ENCODE measurements around the gene MYMX.

The MYMX gene

GRCh38 chr6:44260451-44261297 is 43.9 kb downstream of the MYMX start:
- H3K4me1 Mint-ChIP-seq: peaks cover 52% of the 10 kb centered on the region
- H3K27ac Mint-ChIP-seq: peak overlapping the region; percentile 100
- ATAC-seq (ENCODE audit: low read depth) (no peak), DNase-seq (ENCODE audit: low spot score in 2 of 2) (no peak)
- no peaks in the 10 kb centered on the region for H3K9me3 Mint-ChIP-seq
- peak overlapping the region; percentile 54 for H3K4me3 Mint-ChIP-seq
- peaks cover 11% of the 10 kb centered on the region for H3K36me3 Mint-ChIP-seq
- no peaks in the 10 kb centered on the region for H3K27me3 Mint-ChIP-seq

DNA sequence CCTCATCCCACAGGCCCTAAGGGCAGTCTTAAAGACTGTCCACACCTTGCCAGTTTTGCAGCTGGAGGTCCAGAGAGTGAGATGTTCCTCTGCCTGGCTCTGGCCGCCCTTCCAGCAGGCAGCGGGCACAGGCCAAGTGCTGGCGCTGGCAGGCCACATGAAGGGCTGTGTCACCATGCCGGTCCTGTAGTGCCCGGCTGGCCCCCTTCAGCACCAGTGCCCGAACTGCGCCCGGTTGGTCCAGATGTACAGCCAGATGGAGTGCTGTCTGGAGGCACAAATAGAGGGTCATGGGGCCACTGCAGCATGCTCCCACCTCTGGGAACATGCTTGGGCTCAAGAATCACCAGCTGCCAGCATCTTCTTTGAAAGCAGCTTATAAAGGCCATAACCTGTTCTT is 44.9 kb downstream of the MYMX start:
- Mint-ChIP-seq H3K36me3 (peaks cover 11% of the 10 kb centered on the region), H3K9me3 (no peaks in the 10 kb centered on the region), H3K27ac (peak overlapping the region; percentile 100), H3K4me1 (peaks cover 51% of the 10 kb centered on the region), H3K27me3 (no peaks in the 10 kb centered on the region), H3K4me3 (no peak overlapping the region)
- DNase-seq (ENCODE audit: low spot score in 2 of 2): no peak
- ATAC-seq (ENCODE audit: low read depth): no peak

GRCh38 chr6:44262467-44263353 is 46.0 kb downstream of the MYMX start:
- ATAC-seq (ENCODE audit: low read depth): no peak
- Mint-ChIP-seq H3K27me3 (no peaks in the 10 kb centered on the region), H3K9me3 (no peaks in the 10 kb centered on the region), H3K27ac (peak overlapping the region; percentile 100), H3K4me3 (peak overlapping the region; percentile 100), H3K36me3 (peaks cover 11% of the 10 kb centered on the region), H3K4me1 (peaks cover 53% of the 10 kb centered on the region)
- DNase-seq (ENCODE audit: low spot score in 2 of 2): no peak

- H3K36me3 Mint-ChIP-seq: peaks cover 11% of the 10 kb centered on the region
- peaks cover 46% of the 10 kb centered on the region for H3K4me1 Mint-ChIP-seq
- peak overlapping the region; percentile 100 for H3K4me3 Mint-ChIP-seq
- DNase-seq (ENCODE audit: low spot score in 2 of 2): peak in 1 of 2 donors; percentile 63
- no peaks in the 10 kb centered on the region for H3K9me3 Mint-ChIP-seq
- H3K27ac Mint-ChIP-seq: peak overlapping the region; percentile 100
- H3K27me3 Mint-ChIP-seq: no peaks in the 10 kb centered on the region
- peak; percentile 30 for ATAC-seq (ENCODE audit: low read depth)
Measured at GRCh38 chr6:44263354-44264100, 46.8 kb downstream of the MYMX start.

GRCh38 chr6:44264154-44265006 is 47.7 kb downstream of the MYMX start:
- ATAC-seq (ENCODE audit: low read depth): peak; percentile 62
- Mint-ChIP-seq H3K4me1 (peaks cover 41% of the 10 kb centered on the region), H3K9me3 (no peaks in the 10 kb centered on the region), H3K4me3 (peak overlapping the region; percentile 100), H3K27ac (peak overlapping the region; percentile 100), H3K36me3 (peaks cover 7% of the 10 kb centered on the region), H3K27me3 (no peaks in the 10 kb centered on the region)
- peak; percentile 71 to 76 for DNase-seq (ENCODE audit: low spot score in 2 of 2)

DNA sequence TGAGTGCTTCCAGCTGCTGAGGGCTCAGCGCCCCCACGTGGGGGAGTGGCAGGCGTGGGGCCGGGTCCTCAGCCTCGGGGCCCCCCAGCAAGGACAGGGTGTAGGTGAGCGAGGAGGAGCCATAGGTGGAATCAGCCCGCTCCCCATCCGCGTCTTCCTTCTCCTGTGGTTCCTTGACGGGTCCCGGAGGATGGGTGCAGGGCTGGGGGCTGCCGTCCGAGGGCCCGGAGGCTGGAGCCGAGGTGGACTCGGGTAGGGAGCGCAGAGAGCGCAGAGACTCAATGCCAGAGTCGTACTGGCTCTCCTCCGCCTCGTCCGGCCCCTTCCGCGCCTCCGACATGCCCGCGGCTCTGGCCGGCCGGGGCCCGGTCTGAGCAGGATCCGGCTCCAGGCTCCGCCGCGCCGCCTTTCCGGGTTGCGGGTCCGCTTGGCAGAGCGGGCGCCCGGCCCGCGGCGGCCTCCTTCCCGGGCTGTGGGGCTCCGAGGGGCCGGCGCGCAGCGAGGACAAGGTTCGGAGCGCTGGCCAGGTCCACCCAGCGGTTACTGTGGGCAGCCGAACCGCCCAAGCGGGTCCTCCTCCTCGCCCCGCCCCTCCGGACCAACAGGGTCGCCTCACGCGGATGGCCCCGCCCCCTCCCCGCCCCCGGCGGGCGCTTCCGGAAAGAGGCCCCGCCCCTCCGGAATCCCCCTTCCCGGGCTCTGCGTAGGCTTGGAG is 48.4 kb downstream of the MYMX start, which contains the start of gene NFKBIE:
Gene NFKBIE, minus strand, starts transcription at position 545 of the 715 bp plus-strand sequence. Its CDS starts 205 bp downstream, at position 340.
- no peaks in the 10 kb centered on the region for H3K9me3 Mint-ChIP-seq
- H3K4me1 Mint-ChIP-seq: peaks cover 44% of the 10 kb centered on the region
- ATAC-seq (ENCODE audit: low read depth) (peak; percentile 57), DNase-seq (ENCODE audit: low spot score in 2 of 2) (peak; percentile 95 to 98)
- H3K36me3 Mint-ChIP-seq: peaks cover 6% of the 10 kb centered on the region
- peak within 1 kb of the TSS; percentile 100 for H3K4me3 Mint-ChIP-seq
- H3K27me3 Mint-ChIP-seq: peaks cover 4% of the 10 kb centered on the region
- H3K27ac Mint-ChIP-seq: peak within 1 kb of the TSS; percentile 100

DNA sequence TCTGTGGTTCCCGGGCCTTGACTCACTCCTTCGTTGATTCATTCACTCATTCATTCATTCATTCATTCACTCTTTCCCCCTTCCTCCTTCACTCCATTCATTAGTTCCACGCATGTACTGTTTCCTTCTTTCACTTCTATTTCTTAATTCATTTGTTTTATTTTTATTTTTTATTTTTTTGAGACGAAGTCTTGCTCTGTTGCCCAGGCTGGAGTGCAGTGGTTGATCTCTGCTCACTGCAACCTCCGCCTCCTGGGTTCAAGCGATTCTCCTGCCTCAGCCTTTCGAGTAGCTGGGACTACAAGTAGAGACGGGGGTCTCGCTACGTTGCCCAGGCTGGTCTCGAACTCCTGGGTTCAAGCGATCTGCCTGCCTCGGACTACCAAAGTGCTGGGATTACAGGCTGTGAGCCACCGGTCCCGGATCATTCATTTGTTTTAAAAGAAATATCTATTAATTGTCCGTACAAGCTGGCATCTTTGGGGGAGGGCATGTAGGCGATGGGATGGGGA is 49.1 kb downstream of the MYMX start:
- Mint-ChIP-seq H3K27ac (peak overlapping the region; percentile 100), H3K9me3 (no peaks in the 10 kb centered on the region), H3K4me1 (peaks cover 42% of the 10 kb centered on the region), H3K4me3 (peak overlapping the region; percentile 100), H3K36me3 (peaks cover 4% of the 10 kb centered on the region), H3K27me3 (peaks cover 4% of the 10 kb centered on the region)
- no peak for ATAC-seq (ENCODE audit: low read depth)
- no peak for DNase-seq (ENCODE audit: low spot score in 2 of 2)

DNA sequence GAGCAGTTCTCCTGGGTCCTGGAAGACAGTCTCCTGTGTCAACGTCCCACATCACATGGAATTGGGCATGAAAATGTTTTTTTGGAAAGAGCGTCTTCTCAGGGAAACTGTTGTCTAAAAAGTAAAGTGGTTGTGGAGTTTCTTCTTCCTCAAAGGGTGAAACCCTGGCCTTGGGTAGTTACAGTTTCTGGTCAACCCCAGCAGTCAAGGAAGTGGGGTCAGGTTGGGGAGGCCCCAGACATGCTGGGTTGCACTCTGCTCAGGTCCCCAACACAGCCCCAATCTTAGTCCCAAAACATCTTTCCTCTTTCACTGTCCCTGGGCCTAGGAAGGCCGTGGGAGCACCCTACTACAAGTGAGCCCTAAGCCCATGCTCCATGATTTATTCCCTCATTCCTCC is 49.6 kb downstream of the MYMX start:
- Mint-ChIP-seq H3K9me3 (no peaks in the 10 kb centered on the region), H3K27me3 (peaks cover 6% of the 10 kb centered on the region), H3K4me1 (peaks cover 38% of the 10 kb centered on the region), H3K4me3 (peak overlapping the region; percentile 100), H3K36me3 (no peaks in the 10 kb centered on the region), H3K27ac (peak overlapping the region; percentile 100)
- DNase-seq (ENCODE audit: low spot score in 2 of 2): no peak
- no peak for ATAC-seq (ENCODE audit: low read depth)

DNA sequence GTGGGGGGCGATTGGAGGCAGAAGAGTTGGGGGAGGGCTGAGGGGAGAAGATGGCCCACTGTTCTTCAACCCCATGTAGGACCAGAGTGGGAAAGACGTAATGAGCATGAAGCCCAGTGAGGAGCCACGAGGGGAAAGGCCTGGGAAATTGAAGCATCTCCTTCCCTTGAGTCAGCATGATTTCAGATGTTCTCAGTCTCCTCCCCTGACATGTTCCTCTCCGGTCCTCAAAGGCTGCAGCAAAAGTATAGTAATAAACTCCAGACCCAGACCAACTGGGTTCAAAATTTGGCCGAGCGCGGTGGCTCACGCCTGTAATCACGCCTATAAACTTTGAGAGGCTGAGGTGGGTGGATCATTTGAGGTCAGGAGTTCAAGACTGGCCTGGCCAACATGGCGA is 50.5 kb downstream of the MYMX start:
- Mint-ChIP-seq H3K27ac (peak overlapping the region; percentile 100), H3K27me3 (peaks cover 9% of the 10 kb centered on the region), H3K36me3 (no peaks in the 10 kb centered on the region), H3K4me1 (peaks cover 34% of the 10 kb centered on the region), H3K9me3 (no peaks in the 10 kb centered on the region), H3K4me3 (no peak overlapping the region)
- DNase-seq (ENCODE audit: low spot score in 2 of 2): no peak
- ATAC-seq (ENCODE audit: low read depth): no peak
